Measurements from ENCODE around the gene NHERF1.

DNA sequence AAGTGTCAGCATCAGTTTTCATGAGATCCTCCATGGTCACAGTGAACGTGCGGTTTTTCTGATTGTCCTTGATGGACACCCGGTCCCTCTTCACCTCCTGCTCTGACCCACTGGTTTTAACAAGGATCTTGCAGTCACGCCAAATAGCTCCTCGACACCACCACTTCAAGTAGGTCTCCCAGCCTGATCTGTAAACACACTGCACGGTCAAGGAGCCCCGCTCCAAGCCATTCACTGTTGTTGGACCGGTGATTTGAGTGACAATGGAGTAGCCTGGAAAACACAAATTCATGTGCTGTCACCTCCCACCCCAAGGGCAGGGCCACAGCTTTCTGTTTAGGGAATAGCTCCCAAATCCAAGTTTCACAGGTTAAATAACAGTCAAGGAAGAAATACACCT, 43.9 kb upstream of the NHERF1 start:
- no peak for TF ChIP-seq CREB1 (IDR thresholded peaks at IDR 0.05; ENCODE audit: low read depth)
- no peak for TF ChIP-seq EP300 (IDR thresholded peaks at IDR 0.05; ENCODE audit: borderline replicate concordance)
- TF ChIP-seq RAD21 (IDR thresholded peaks at IDR 0.05; ENCODE audit: low read depth): no peak
- TF ChIP-seq, protein P1, sequence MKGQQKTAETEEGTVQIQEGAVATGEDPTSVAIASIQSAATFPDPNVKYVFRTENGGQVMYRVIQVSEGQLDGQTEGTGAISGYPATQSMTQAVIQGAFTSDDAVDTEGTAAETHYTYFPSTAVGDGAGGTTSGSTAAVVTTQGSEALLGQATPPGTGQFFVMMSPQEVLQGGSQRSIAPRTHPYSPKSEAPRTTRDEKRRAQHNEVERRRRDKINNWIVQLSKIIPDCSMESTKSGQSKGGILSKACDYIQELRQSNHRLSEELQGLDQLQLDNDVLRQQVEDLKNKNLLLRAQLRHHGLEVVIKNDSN (IDR thresholded peaks at IDR 0.05): no peak
- TF ChIP-seq, protein P2, sequence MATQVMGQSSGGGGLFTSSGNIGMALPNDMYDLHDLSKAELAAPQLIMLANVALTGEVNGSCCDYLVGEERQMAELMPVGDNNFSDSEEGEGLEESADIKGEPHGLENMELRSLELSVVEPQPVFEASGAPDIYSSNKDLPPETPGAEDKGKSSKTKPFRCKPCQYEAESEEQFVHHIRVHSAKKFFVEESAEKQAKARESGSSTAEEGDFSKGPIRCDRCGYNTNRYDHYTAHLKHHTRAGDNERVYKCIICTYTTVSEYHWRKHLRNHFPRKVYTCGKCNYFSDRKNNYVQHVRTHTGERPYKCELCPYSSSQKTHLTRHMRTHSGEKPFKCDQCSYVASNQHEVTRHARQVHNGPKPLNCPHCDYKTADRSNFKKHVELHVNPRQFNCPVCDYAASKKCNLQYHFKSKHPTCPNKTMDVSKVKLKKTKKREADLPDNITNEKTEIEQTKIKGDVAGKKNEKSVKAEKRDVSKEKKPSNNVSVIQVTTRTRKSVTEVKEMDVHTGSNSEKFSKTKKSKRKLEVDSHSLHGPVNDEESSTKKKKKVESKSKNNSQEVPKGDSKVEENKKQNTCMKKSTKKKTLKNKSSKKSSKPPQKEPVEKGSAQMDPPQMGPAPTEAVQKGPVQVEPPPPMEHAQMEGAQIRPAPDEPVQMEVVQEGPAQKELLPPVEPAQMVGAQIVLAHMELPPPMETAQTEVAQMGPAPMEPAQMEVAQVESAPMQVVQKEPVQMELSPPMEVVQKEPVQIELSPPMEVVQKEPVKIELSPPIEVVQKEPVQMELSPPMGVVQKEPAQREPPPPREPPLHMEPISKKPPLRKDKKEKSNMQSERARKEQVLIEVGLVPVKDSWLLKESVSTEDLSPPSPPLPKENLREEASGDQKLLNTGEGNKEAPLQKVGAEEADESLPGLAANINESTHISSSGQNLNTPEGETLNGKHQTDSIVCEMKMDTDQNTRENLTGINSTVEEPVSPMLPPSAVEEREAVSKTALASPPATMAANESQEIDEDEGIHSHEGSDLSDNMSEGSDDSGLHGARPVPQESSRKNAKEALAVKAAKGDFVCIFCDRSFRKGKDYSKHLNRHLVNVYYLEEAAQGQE (IDR thresholded peaks at IDR 0.05; ENCODE audit: low read depth): no peak
- no peak for TF ChIP-seq EGR1 (IDR thresholded peaks at IDR 0.05)
- no peak for TF ChIP-seq TCF12 (IDR thresholded peaks at IDR 0.05; ENCODE audit: low read depth)
- no peak for TF ChIP-seq YY1 (IDR thresholded peaks at IDR 0.05; ENCODE audit: low read depth)
- TF ChIP-seq TEAD4 (IDR thresholded peaks at IDR 0.05): no peak
- TF ChIP-seq, protein P3, sequence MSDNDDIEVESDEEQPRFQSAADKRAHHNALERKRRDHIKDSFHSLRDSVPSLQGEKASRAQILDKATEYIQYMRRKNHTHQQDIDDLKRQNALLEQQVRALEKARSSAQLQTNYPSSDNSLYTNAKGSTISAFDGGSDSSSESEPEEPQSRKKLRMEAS (IDR thresholded peaks at IDR 0.05): no peak
- TF ChIP-seq TAF1 (IDR thresholded peaks at IDR 0.05; ENCODE audit: low read depth): no peak
- no peak for TF ChIP-seq NFIC (IDR thresholded peaks at IDR 0.05)
